K562 (cell line): ENCODE data around the gene DGKZ. TPM values are rescaled to one million over a fixed set of nuclear protein-coding genes. Genes with fewer than 3 reads are reported as not detected.

ENCODE experiments used
- ATAC-seq: fragments of 200-7000 bp; cut with Tn5 transposase; 3 replicates; pipeline ENCODE4 v1.9.1; 2020; ENCODE audit warnings: moderate library complexity
- BruUV-seq: library from RNA; stranded (reverse); fragments of 400-500 nt; replicated peaks from 2 replicates; lab custom pipeline; 2021; lab: Mats Ljungman, UMichigan
- CTCF ChIA-PET: fragments of 300-600 bp; formaldehyde crosslinking; extraction: SDS; loops from one replicate; lab custom pipeline; 2021; ENCODE audit warnings: low intra/inter-chr PET ratio; lab: Yijun Ruan, JAX
- POLR2A ChIA-PET: fragments of 300-600, 350-650 bp; sonication (Branson Sonifier 250); formaldehyde crosslinking; extraction: SDS; loops from one replicate; lab custom pipeline; 2021; ENCODE audit warnings: antibody characterized with exemption, inconsistent platforms; lab: Yijun Ruan, JAX
- DNase-seq, 4 experiments: peaks; one replicate each; pipeline versions ENCODE4 v3.0.0 to v3.0.0-alpha.2; 2011 to 2018; ENCODE audit warnings: low spot score in 3 of 4, mixed read lengths in 3 of 4; ENCODE audit errors: extremely low read depth in 1 of 4
- FAIRE-seq: peaks from 2 replicates; lab custom pipeline; 2011; peaks lifted over from hg19 to GRCh38; lab: Jason Lieb, UNC
- H2AFZ ChIP-seq: 2 replicates; pipeline ENCODE4 v1.6.0; 2011; ENCODE audit warnings: low read depth, low read length, control low read depth, inconsistent platforms
- H3K27ac ChIP-seq: fragments of 200-600 bp; 3 replicates; pipeline ENCODE4 v1.8.0; 2011; ENCODE audit warnings: low read depth, mild to moderate bottlenecking, control low read depth, inconsistent platforms, low read length, moderate library complexity, mixed read lengths; ENCODE audit errors: extremely low read depth
- H3K27me3 ChIP-seq, 2 experiments: fragments of 300-600 bp in 1 of 2; 2 replicates in 1 of 2; 3 replicates in 1 of 2; pipeline versions ENCODE4 v1.6.0 to v1.8.0; 2011; ENCODE audit warnings: inconsistent platforms in 2 of 2, low read length in 2 of 2, mild to moderate bottlenecking in 1 of 2, mixed read lengths in 1 of 2, moderate library complexity in 1 of 2; ENCODE audit not compliant: control insufficient read depth in 2 of 2, insufficient read depth in 2 of 2
- H3K36me3 ChIP-seq: fragments of 300-600 bp; 3 replicates; pipeline ENCODE4 v1.8.0; 2011; ENCODE audit warnings: mild to moderate bottlenecking, low read length, inconsistent platforms; ENCODE audit not compliant: control insufficient read depth, insufficient read depth
- H3K4me1 ChIP-seq, 2 experiments: fragments of 200-600 bp in 1 of 2; replicated peaks in 1 of 2; 2 replicates in 1 of 2; 3 replicates in 1 of 2; pipeline versions ENCODE4 v1.5.1 to v1.8.0; 2011; ENCODE audit warnings: inconsistent platforms in 2 of 2, low read length in 2 of 2, mild to moderate bottlenecking in 1 of 2, mixed read lengths in 1 of 2, moderate library complexity in 1 of 2; ENCODE audit not compliant: control insufficient read depth in 2 of 2, insufficient read depth in 2 of 2
- H3K4me2 ChIP-seq: 2 replicates; pipeline ENCODE4 v1.6.1; 2011; ENCODE audit warnings: low read length, control low read depth, inconsistent platforms, mixed read lengths; ENCODE audit not compliant: insufficient read depth
- H3K4me3 ChIP-seq: fragments of 200-600 bp; sonication (generic), shearing (Covaris generic); 2 replicates; pipeline ENCODE4 v1.5.1; 2016; ENCODE audit warnings: control low read depth, inconsistent platforms
- H3K79me2 ChIP-seq: fragments of 200-600 bp; 3 replicates; pipeline ENCODE4 v1.8.0; 2011; ENCODE audit warnings: low read length, inconsistent platforms; ENCODE audit not compliant: control insufficient read depth, insufficient read depth
- H3K9ac ChIP-seq, 2 experiments: 2 replicates each; pipeline versions ENCODE4 v1.6.0 to v1.6.1; 2011; ENCODE audit warnings: low read depth in 2 of 2, low read length in 2 of 2, control low read depth in 1 of 2, inconsistent platforms in 1 of 2, mild to moderate bottlenecking in 1 of 2, mixed read lengths in 1 of 2; ENCODE audit not compliant: insufficient read depth in 1 of 2
- H3K9me1 ChIP-seq: one replicate; pipeline ENCODE4 v1.6.0; 2011; ENCODE audit warnings: inconsistent platforms, mild to moderate bottlenecking, low read length, moderate library complexity; ENCODE audit not compliant: control insufficient read depth, insufficient read depth
- H3K9me3 ChIP-seq: replicated peaks from 2 replicates; pipeline ENCODE4 v1.5.1; 2011; ENCODE audit warnings: low read depth, low read length, inconsistent platforms; ENCODE audit not compliant: control insufficient read depth, insufficient read depth
- H4K20me1 ChIP-seq: replicated peaks from 2 replicates; pipeline ENCODE4 v1.6.1; 2011; ENCODE audit warnings: low read length, inconsistent platforms, mixed read lengths; ENCODE audit not compliant: control insufficient read depth, insufficient read depth
- BRD4 ChIP-seq: fragments of 200-600 bp; sonication (generic); IDR thresholded peaks from 2 replicates; pipeline ENCODE4 v1.6.1; 2017; ENCODE audit warnings: inconsistent platforms
- CEBPB ChIP-seq: fragments of 450-650 bp; IDR thresholded peaks from 2 replicates; pipeline ENCODE4 v1.6.1; 2016; ENCODE audit warnings: missing genetic modification characterization, missing compliant biosample characterization
- CGGBP1 ChIP-seq: fragments of 250-450 bp; sonication (Bioruptor Pico); IDR thresholded peaks from 2 replicates; pipeline ENCODE4 v1.9.0; 2021; ENCODE audit warnings: mild to moderate bottlenecking
- CUX1 ChIP-seq: fragments of 200-800 bp; sonication (Bioruptor generic); IDR thresholded peaks from 2 replicates; pipeline ENCODE4 v1.6.1; 2016; ENCODE audit warnings: missing genetic modification characterization, missing compliant biosample characterization
- E2F5 ChIP-seq: sonication (generic); formaldehyde crosslinking; IDR thresholded peaks from 2 replicates; pipeline ENCODE4 v1.8.0; 2022; ENCODE audit warnings: mild to moderate bottlenecking, missing genetic modification reagents
- HLTF ChIP-seq: fragments of 450-650 bp; IDR thresholded peaks from 2 replicates; pipeline ENCODE4 v1.6.1; 2016
- NEUROD1 ChIP-seq: fragments of 150-350 bp; IDR thresholded peaks from 2 replicates; pipeline ENCODE4 v1.6.1; 2014; ENCODE audit warnings: borderline replicate concordance, low read length, low read depth; ENCODE audit not compliant: partially characterized antibody
- RBM14 ChIP-seq: fragments of 200-400 bp; formaldehyde crosslinking; IDR thresholded peaks from 2 replicates; pipeline ENCODE4 v1.6.1; 2018; ENCODE audit warnings: low read depth, mild to moderate bottlenecking, low read length, moderate library complexity, borderline replicate concordance; ENCODE audit not compliant: insufficient read depth
- WGBS: fragments of 100-300 bp; shearing (Covaris generic); methylation state at CpG from one replicate; pipeline ENCODE4 v1.1.6; 2016; ENCODE audit warnings: low coverage, mixed read lengths; ENCODE audit not compliant: insufficient coverage; ENCODE audit errors: missing lambda C conversion rate; 5-methylcytosine and 5-hydroxymethylcytosine counted together
- in situ Hi-C: fragments of 300-500 bp; cut with MboI; formaldehyde crosslinking; loops from 4 replicates; pipeline ENCODE4 v1.15.0; 2018; ENCODE audit warnings: inconsistent platforms, mixed read lengths
- intact Hi-C: fragments of 100-400 bp; cut with micrococcal nuclease; formaldehyde crosslinking; loops from 2 replicates; pipeline ENCODE4 v1.14.2; 2022
- polyA plus RNA-seq, 8 experiments: library from polyadenylated mRNA; depleted of rRNA in 4 of 8; stranded (reverse) in 5 of 8; unstranded in 3 of 8; fragments of >200 nt; fragmentation: Nextera tagmentation in 2 of 8; fragmentation: Illumina TruSeq in 1 of 8; extraction: Ambion mirVana in 2 of 8; extraction: Trizol in 1 of 8; gene quantifications; 2 replicates each; pipeline versions ENCODE4 v1.2.1 to v1.2.3, GENCODE V29; 2011 to 2014; ENCODE audit warnings: inconsistent platforms in 1 of 8, missing spikeins in 1 of 8
- total RNA-seq, 7 experiments: library from RNA; depleted of rRNA in 6 of 7; stranded (reverse); fragments of >200 nt in 6 of 7; fragmentation: Illumina TruSeq in 2 of 7; extraction: Trizol in 2 of 7; gene quantifications; 2 replicates each; pipeline versions ENCODE4 v1.2.1 to v1.2.3, GENCODE V29; 2011 to 2021; ENCODE audit warnings: low replicate concordance in 1 of 7
- TF ChIP-seq, protein P1 (sequence below), 2 experiments: fragments of 450-650 bp in 1 of 2; sonication (generic) in 1 of 2; formaldehyde crosslinking in 1 of 2; IDR thresholded peaks in 1 of 2; conservative IDR thresholded peaks in 1 of 2; 2 replicates each; pipeline versions ENCODE4 v1.6.1 to v1.8.1; 2016 to 2023; ENCODE audit warnings: mild to moderate bottlenecking in 2 of 2, moderate library complexity in 2 of 2, inconsistent platforms in 1 of 2, missing genetic modification reagents in 1 of 2
- TF ChIP-seq, protein P2 (sequence below): fragments of 250-450 bp; sonication (Bioruptor Pico); IDR thresholded peaks from 2 replicates; pipeline ENCODE4 v1.5.0; 2020; ENCODE audit warnings: mild to moderate bottlenecking

The DGKZ gene
- total and polyA plus RNA-seq, 9 of the 15 experiments (the other 6 are each of a cell fraction or from before 2014, with no cell fraction given): 0.51 to 100 (median 44.2) TPM

GRCh38 chr11:46305295-46305694 lies 42.0 kb upstream of the DGKZ start (continued):
- TF ChIP-seq CEBPB: peak; percentile 28; the same call in 1 of the 2 replicates
- TF ChIP-seq, protein P1, sequence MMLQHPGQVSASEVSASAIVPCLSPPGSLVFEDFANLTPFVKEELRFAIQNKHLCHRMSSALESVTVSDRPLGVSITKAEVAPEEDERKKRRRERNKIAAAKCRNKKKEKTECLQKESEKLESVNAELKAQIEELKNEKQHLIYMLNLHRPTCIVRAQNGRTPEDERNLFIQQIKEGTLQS (IDR thresholded peaks at IDR 0.05): no peak
- TF ChIP-seq, protein P1 (CRISPR knock-in tag; conservative IDR thresholded peaks at IDR 0.05): no peak
- TF ChIP-seq, all 486 proteins: peak for 5

GRCh38 chr11:46306296-46306853 lies 40.9 kb upstream of the DGKZ start:
- DNase-seq: no peak
- Histone ChIP-seq H3K4me1 (peaks cover 18 to 42% of the 10 kb centered on the region in 2 experiments), H3K4me3 (no peak overlapping the region), H3K9me3 (no peaks in the 10 kb centered on the region), H4K20me1 (no peaks in the 10 kb centered on the region), H3K36me3 (peaks cover 20% of the 10 kb centered on the region; the same call in 2 of the 3 replicates), H3K79me2 (no peaks in the 10 kb centered on the region), H3K9ac (no peak overlapping the region), H3K9me1 (no peaks in the 10 kb centered on the region), H3K4me2 (no peak overlapping the region), H3K27me3 (no peaks in the 10 kb centered on the region), H2AFZ (no peak overlapping the region), H3K27ac (no peak overlapping the region)
- no TSS peak for BruUV-seq
- 88% methylated on average over 5 of the region's 5 CpGs for WGBS
- in situ Hi-C loops: no loop called here
- intact Hi-C loops: no loop called here
- ChIA-PET CTCF (no interaction called here), POLR2A (interaction anchor here (0.6 to 1.1 kb wide), 3 partner anchors 7 to 45 kb away, joined by 4 read pairs; no protein-coding TSS in a partner anchor)
- no peak for ATAC-seq
- FAIRE-seq: no peak
- TF ChIP-seq CGGBP1 (CRISPR knock-in tag): no peak
- no peak for TF ChIP-seq CUX1
- TF ChIP-seq NEUROD1: no peak
- TF ChIP-seq RBM14: no peak
- no peak for TF ChIP-seq E2F5 (CRISPR knock-in tag)
- no peak for TF ChIP-seq BRD4
- no peak for TF ChIP-seq HLTF
- TF ChIP-seq, protein P2, sequence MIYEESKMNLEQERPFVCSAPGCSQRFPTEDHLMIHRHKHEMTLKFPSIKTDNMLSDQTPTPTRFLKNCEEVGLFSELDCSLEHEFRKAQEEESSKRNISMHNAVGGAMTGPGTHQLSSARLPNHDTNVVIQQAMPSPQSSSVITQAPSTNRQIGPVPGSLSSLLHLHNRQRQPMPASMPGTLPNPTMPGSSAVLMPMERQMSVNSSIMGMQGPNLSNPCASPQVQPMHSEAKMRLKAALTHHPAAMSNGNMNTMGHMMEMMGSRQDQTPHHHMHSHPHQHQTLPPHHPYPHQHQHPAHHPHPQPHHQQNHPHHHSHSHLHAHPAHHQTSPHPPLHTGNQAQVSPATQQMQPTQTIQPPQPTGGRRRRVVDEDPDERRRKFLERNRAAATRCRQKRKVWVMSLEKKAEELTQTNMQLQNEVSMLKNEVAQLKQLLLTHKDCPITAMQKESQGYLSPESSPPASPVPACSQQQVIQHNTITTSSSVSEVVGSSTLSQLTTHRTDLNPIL (CRISPR knock-in tag): no peak
